Keratinocyte (primary cell): ENCODE measurements around the gene NUP37. TPM values are rescaled to one million over a fixed set of nuclear protein-coding genes. Genes with fewer than 3 reads are reported as not detected.

Experiments used
- DNase-seq: peaks from one replicate; pipeline ENCODE4 v3.0.0-alpha.2; 2011; ENCODE audit warnings: low read depth, missing footprints, low spot score
- FAIRE-seq: peaks from 2 replicates; lab custom pipeline; 2011; peaks lifted over from hg19 to GRCh38; lab: Jason Lieb, UNC
- H2AFZ ChIP-seq: 2 replicates; pipeline ENCODE4 v1.6.0; 2012; ENCODE audit warnings: low read length, control low read depth, inconsistent platforms; ENCODE audit not compliant: control insufficient read depth
- H3K27ac ChIP-seq: 2 replicates; pipeline ENCODE4 v1.5.1; 2011; ENCODE audit warnings: low read length; ENCODE audit not compliant: control insufficient read depth, insufficient read depth
- H3K27me3 ChIP-seq: 3 replicates; pipeline ENCODE4 v1.6.0; 2011; ENCODE audit warnings: low read length; ENCODE audit not compliant: control insufficient read depth, insufficient read depth; ENCODE audit errors: extremely low read depth
- H3K36me3 ChIP-seq, 2 experiments: 2 replicates in 1 of 2; 3 replicates in 1 of 2; pipeline ENCODE4 v1.5.1; 2011; ENCODE audit warnings: low read length in 2 of 2, mild to moderate bottlenecking in 1 of 2; ENCODE audit not compliant: control insufficient read depth in 2 of 2, insufficient read depth in 2 of 2; ENCODE audit errors: extremely low read depth in 1 of 2
- H3K4me1 ChIP-seq: 3 replicates; pipeline ENCODE4 v1.5.1; 2011; ENCODE audit warnings: low read length; ENCODE audit not compliant: control insufficient read depth, insufficient read depth; ENCODE audit errors: extremely low read depth
- H3K4me2 ChIP-seq: 3 replicates; pipeline ENCODE4 v1.6.0; 2011; ENCODE audit warnings: low read depth, low read length; ENCODE audit not compliant: control insufficient read depth, insufficient read depth; ENCODE audit errors: extremely low read depth
- H3K4me3 ChIP-seq, 3 experiments: fragments of 200-600 bp in 1 of 3; sonication (generic) in 1 of 3; 2 replicates in 2 of 3; 3 replicates in 1 of 3; pipeline ENCODE4 v1.5.1; 2011 to 2016; ENCODE audit warnings: low read length in 3 of 3, mild to moderate bottlenecking in 3 of 3, control low read depth in 2 of 3, inconsistent platforms in 1 of 3, low read depth in 1 of 3, mixed read lengths in 1 of 3, mixed run types in 1 of 3, moderate library complexity in 1 of 3; ENCODE audit not compliant: control insufficient read depth in 2 of 3, insufficient read depth in 2 of 3; ENCODE audit errors: extremely low read depth in 1 of 3
- H3K79me2 ChIP-seq: 2 replicates; pipeline ENCODE4 v1.6.0; 2012; ENCODE audit warnings: low read length; ENCODE audit not compliant: control insufficient read depth, insufficient read depth
- H3K9ac ChIP-seq: 3 replicates; pipeline ENCODE4 v1.6.0; 2011; ENCODE audit warnings: low read length; ENCODE audit not compliant: control insufficient read depth, insufficient read depth; ENCODE audit errors: extremely low read depth
- H3K9me1 ChIP-seq: 3 replicates; pipeline ENCODE4 v1.6.0; 2011; ENCODE audit warnings: low read length; ENCODE audit not compliant: control insufficient read depth, insufficient read depth; ENCODE audit errors: extremely low read depth
- H3K9me3 ChIP-seq: 2 replicates; pipeline ENCODE4 v1.5.1; 2012; ENCODE audit warnings: low read depth, low read length; ENCODE audit not compliant: control insufficient read depth
- H4K20me1 ChIP-seq: 3 replicates; pipeline ENCODE4 v1.6.0; 2011; ENCODE audit warnings: low read length; ENCODE audit not compliant: control insufficient read depth, insufficient read depth; ENCODE audit errors: extremely low read depth
- CTCF ChIP-seq, 3 experiments: IDR thresholded peaks in 1 of 3; conservative IDR thresholded peaks in 1 of 3; optimal IDR thresholded peaks in 1 of 3; 2 replicates in 2 of 3; 3 replicates in 1 of 3; pipeline versions ENCODE3 to v1.5.1; 2011; ENCODE audit warnings: low read length in 3 of 3, mild to moderate bottlenecking in 3 of 3, moderate library complexity in 2 of 3, control low read depth in 1 of 3, inconsistent platforms in 1 of 3; ENCODE audit not compliant: insufficient read depth in 2 of 3; ENCODE audit errors: extremely low read depth in 1 of 3
- EZH2 ChIP-seq: IDR thresholded peaks from one replicate; pipeline ENCODE4 v1.6.1; 2012; ENCODE audit warnings: inconsistent platforms, mild to moderate bottlenecking, low read length, moderate library complexity
- dilution Hi-C: fragments of 300-500 bp; cut with MboI; formaldehyde crosslinking; loops from one replicate; pipeline ENCODE4 v1.7.0; 2020; ENCODE audit warnings: low sequenced_read_pairs; ENCODE audit not compliant: extremely low pct_ligation_motif_present
- polyA plus RNA-seq, 5 experiments: library from polyadenylated mRNA; depleted of rRNA in 3 of 5; stranded (reverse) in 3 of 5; stranded (forward) in 1 of 5; unstranded in 1 of 5; fragments of >200 nt; gene quantifications; 1 replicate in 1 of 5; 2 replicates in 3 of 5; 3 replicates in 1 of 5; pipeline versions ENCODE4 v1.2.1 to v1.2.3, GENCODE V29; 2011 to 2012; ENCODE audit warnings: missing spikeins in 2 of 5, low read depth in 1 of 5, low replicate concordance in 1 of 5

Gene NUP37
- polyA plus RNA-seq, 1 donor (not counting 4 experiments of a cell fraction or from before 2014, with no cell fraction given) = 89.8 TPM

GRCh38 chr12:102106905-102107304, 13.0 kb downstream of the NUP37 start:
- TF ChIP-seq CTCF (optimal IDR thresholded peaks at IDR 0.05 in 1 of 3, IDR thresholded peaks at IDR 0.05 in 1 of 3, conservative IDR thresholded peaks at IDR 0.05 in 1 of 3; ENCODE audit: extremely low read depth in 1 of 3, insufficient read depth in 2 of 3, low read length in 3 of 3) (no peak), EZH2 (no peak)
- Histone ChIP-seq H3K27ac (no peak overlapping the region), H3K27me3 (no peaks in the 10 kb centered on the region), H3K9ac (no peak overlapping the region), H3K36me3 (peaks cover 9 to 26% of the 10 kb centered on the region in 2 experiments), H3K9me3 (peaks cover 4% of the 10 kb centered on the region), H3K4me3 (no peak overlapping the region), H3K9me1 (no peaks in the 10 kb centered on the region), H3K4me1 (peaks cover 4% of the 10 kb centered on the region), H3K79me2 (peaks cover 5% of the 10 kb centered on the region), H4K20me1 (no peaks in the 10 kb centered on the region), H2AFZ (no peak overlapping the region), H3K4me2 (no peak overlapping the region)
- FAIRE-seq (no peak), DNase-seq (no peak)
- dilution Hi-C loops = no loop called here

- no peaks in the 10 kb centered on the region for H3K79me2 ChIP-seq
- peaks cover 2 to 13% of the 10 kb centered on the region in 2 experiments for H3K36me3 ChIP-seq
- dilution Hi-C loops = no loop called here
- no peaks in the 10 kb centered on the region for H3K4me1 ChIP-seq
- H3K4me2 ChIP-seq = no peak overlapping the region
- H3K9ac ChIP-seq = no peak overlapping the region
- H3K27me3 ChIP-seq = no peaks in the 10 kb centered on the region
- FAIRE-seq (no peak), DNase-seq (no peak)
- no peak overlapping the region for H3K4me3 ChIP-seq
- H3K27ac ChIP-seq = no peak overlapping the region
- no peaks in the 10 kb centered on the region for H3K9me3 ChIP-seq
- TF ChIP-seq CTCF (optimal IDR thresholded peaks at IDR 0.05 in 1 of 3, IDR thresholded peaks at IDR 0.05 in 1 of 3, conservative IDR thresholded peaks at IDR 0.05 in 1 of 3; ENCODE audit: extremely low read depth in 1 of 3, insufficient read depth in 2 of 3, low read length in 3 of 3) = no peak
- no peak for TF ChIP-seq EZH2
- no peaks in the 10 kb centered on the region for H3K9me1 ChIP-seq
- no peaks in the 10 kb centered on the region for H4K20me1 ChIP-seq
- no peak overlapping the region for H2AFZ ChIP-seq
Observed at GRCh38 chr12:102096855-102097254, 23.1 kb downstream of the NUP37 start.
